Neural progenitor cell (in vitro differentiated cells): ENCODE results near the gene SLC35E4. TPM values are rescaled to one million over a fixed set of nuclear protein-coding genes. Genes with fewer than 3 reads are reported as not detected.

ENCODE experiments used
- DNase-seq: peaks from one replicate; pipeline ENCODE4 v3.0.0-alpha.2; 2016; ENCODE audit warnings: low spot score
- H2AFZ ChIP-seq: fragments of 200-600 bp; sonication (generic); replicated peaks from 2 replicates; pipeline ENCODE4 v1.6.1; 2016; ENCODE audit warnings: antibody characterized with exemption
- H3F3A ChIP-seq: fragments of 200-600 bp; sonication (generic); 2 replicates; pipeline ENCODE4 v1.6.1; 2016; ENCODE audit warnings: antibody characterized with exemption, low read depth
- H3K27ac ChIP-seq: fragments of 200-600 bp; sonication (generic); 2 replicates; pipeline ENCODE4 v1.5.1; 2016; ENCODE audit warnings: mild to moderate bottlenecking
- H3K27me3 ChIP-seq: fragments of 200-600 bp; sonication (generic); 2 replicates; pipeline ENCODE4 v1.6.1; 2016; ENCODE audit warnings: mild to moderate bottlenecking, moderate library complexity
- H3K36me3 ChIP-seq: fragments of 200-600 bp; sonication (generic); 2 replicates; pipeline ENCODE4 v1.5.1; 2016
- H3K4me1 ChIP-seq: fragments of 200-600 bp; sonication (generic); 2 replicates; pipeline ENCODE4 v1.6.1; 2016; ENCODE audit warnings: mixed run types
- H3K4me2 ChIP-seq: fragments of 200-600 bp; sonication (generic); 2 replicates; pipeline ENCODE4 v1.6.1; 2016
- H3K4me3 ChIP-seq: fragments of 200-600 bp; sonication (generic); 2 replicates; pipeline ENCODE4 v1.5.1; 2016
- H3K79me2 ChIP-seq: fragments of 200-600 bp; sonication (generic); 2 replicates; pipeline ENCODE4 v1.6.1; 2016; ENCODE audit warnings: low read depth
- H3K9ac ChIP-seq: fragments of 200-600 bp; sonication (generic); 2 replicates; pipeline ENCODE4 v1.6.1; 2016
- H3K9me3 ChIP-seq: fragments of 200-600 bp; sonication (generic); 2 replicates; pipeline ENCODE4 v1.5.1; 2016; ENCODE audit warnings: low read depth
- H4K20me1 ChIP-seq: fragments of 200-600 bp; sonication (generic); 2 replicates; pipeline ENCODE4 v1.6.1; 2016; ENCODE audit warnings: low read depth
- H3K27ac Mint-ChIP-seq: 3 replicates; pipeline ENCODE4 v1.8.0; 2021; ENCODE audit warnings: mixed read lengths
- H3K27me3 Mint-ChIP-seq: 2 replicates; pipeline ENCODE4 v1.8.0; 2022; ENCODE audit warnings: low read depth, mild to moderate bottlenecking, inconsistent platforms, moderate library complexity, mixed read lengths; ENCODE audit not compliant: insufficient read depth
- H3K36me3 Mint-ChIP-seq: 3 replicates; pipeline ENCODE4 v1.8.0; 2021; ENCODE audit warnings: mixed read lengths
- H3K4me1 Mint-ChIP-seq: 3 replicates; pipeline ENCODE4 v1.8.0; 2021; ENCODE audit warnings: mixed read lengths
- H3K4me3 Mint-ChIP-seq: 3 replicates; pipeline ENCODE4 v1.8.0; 2021; ENCODE audit warnings: mild to moderate bottlenecking, moderate library complexity, mixed read lengths
- H3K9me3 Mint-ChIP-seq: 3 replicates; pipeline ENCODE4 v1.8.0; 2020; ENCODE audit warnings: mixed read lengths
- EZH2 ChIP-seq: fragments of 200-600 bp; sonication (generic); IDR thresholded peaks from 2 replicates; pipeline ENCODE4 v1.6.1; 2017; ENCODE audit warnings: antibody characterized with exemption, mild to moderate bottlenecking, moderate library complexity
- EZH2phosphoT487 ChIP-seq: fragments of 200-600 bp; sonication (generic); IDR thresholded peaks from 2 replicates; pipeline ENCODE4 v1.6.1; 2017; ENCODE audit warnings: antibody characterized with exemption
- total RNA-seq: library from RNA; depleted of rRNA; stranded (reverse); fragments of >200 nt; gene quantifications from 2 replicates; pipeline ENCODE4 v1.2.3, GENCODE V29; 2015; ENCODE audit warnings: low replicate concordance
- TF ChIP-seq, protein P1 (sequence below): fragments of 200-600 bp; sonication (generic); IDR thresholded peaks from 2 replicates; pipeline ENCODE4 v1.5.1; 2017; ENCODE audit warnings: antibody characterized with exemption, mild to moderate bottlenecking

SLC35E4 gene
- total RNA-seq, 1 donor from 2014 or later: 0.36 TPM

DNA sequence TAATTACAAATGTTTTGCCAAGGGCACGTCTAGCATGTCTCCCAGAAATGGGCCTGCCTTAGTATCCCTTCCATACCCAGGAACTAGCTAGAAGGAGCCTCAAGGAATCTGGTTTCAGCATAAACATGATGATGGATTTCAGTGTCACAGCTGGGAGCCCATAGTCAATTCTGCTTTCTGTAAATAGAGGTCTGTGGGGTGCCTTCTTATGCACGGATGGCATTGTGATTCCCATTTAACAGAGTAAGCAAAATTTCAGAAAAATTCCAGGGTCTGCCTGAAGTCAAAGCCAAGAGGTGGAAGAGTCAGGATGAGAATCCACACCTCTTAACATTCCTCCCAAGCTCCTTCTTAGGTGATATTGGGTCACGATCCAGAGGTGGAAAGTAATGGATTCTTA, 20.0 kb downstream of the SLC35E4 start:
- Mint-ChIP-seq H3K27ac (peak overlapping the region; percentile 16), H3K27me3 (peaks cover 2% of the 10 kb centered on the region), H3K4me1 (peaks cover 20% of the 10 kb centered on the region), H3K4me3 (no peak overlapping the region), H3K9me3 (peaks cover 10% of the 10 kb centered on the region), H3K36me3 (peaks cover 16% of the 10 kb centered on the region)
- Histone ChIP-seq H3K36me3 (no peaks in the 10 kb centered on the region), H3K27me3 (no peaks in the 10 kb centered on the region), H3K9me3 (no peaks in the 10 kb centered on the region), H2AFZ (no peak overlapping the region), H3K27ac (no peak overlapping the region), H3K4me1 (peaks cover 9% of the 10 kb centered on the region), H4K20me1 (no peaks in the 10 kb centered on the region), H3K4me2 (no peak overlapping the region), H3K4me3 (no peak overlapping the region), H3K9ac (no peak overlapping the region), H3K79me2 (no peaks in the 10 kb centered on the region), H3F3A (no peaks in the 10 kb centered on the region)
- TF ChIP-seq, protein P1, sequence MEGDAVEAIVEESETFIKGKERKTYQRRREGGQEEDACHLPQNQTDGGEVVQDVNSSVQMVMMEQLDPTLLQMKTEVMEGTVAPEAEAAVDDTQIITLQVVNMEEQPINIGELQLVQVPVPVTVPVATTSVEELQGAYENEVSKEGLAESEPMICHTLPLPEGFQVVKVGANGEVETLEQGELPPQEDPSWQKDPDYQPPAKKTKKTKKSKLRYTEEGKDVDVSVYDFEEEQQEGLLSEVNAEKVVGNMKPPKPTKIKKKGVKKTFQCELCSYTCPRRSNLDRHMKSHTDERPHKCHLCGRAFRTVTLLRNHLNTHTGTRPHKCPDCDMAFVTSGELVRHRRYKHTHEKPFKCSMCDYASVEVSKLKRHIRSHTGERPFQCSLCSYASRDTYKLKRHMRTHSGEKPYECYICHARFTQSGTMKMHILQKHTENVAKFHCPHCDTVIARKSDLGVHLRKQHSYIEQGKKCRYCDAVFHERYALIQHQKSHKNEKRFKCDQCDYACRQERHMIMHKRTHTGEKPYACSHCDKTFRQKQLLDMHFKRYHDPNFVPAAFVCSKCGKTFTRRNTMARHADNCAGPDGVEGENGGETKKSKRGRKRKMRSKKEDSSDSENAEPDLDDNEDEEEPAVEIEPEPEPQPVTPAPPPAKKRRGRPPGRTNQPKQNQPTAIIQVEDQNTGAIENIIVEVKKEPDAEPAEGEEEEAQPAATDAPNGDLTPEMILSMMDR: no peak
- TF ChIP-seq EZH2phosphoT487 (no peak), EZH2 (no peak)
- no peak for DNase-seq

DNA sequence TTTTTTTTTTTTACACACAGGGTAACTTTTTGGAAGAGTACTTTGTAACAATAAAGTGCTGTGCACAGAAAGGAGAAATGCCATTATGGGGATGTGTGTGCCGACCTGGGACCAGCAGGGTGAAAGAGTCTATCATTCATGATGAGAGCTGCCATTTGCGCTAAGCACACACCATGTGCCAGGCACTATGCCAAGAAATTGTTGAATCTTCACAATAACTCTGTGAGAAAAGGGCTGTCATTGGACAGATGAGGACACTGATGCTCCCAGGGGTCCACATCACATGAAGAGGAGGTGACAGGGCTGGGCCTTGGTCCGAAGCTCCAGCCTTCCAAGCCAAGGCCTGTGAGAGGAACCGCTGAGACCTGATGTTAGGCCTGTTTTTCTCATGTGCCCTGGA, 26.5 kb downstream of the SLC35E4 start:
- H3K27me3 ChIP-seq: peaks cover 10% of the 10 kb centered on the region
- Mint-ChIP-seq H3K4me3 (no peak overlapping the region), H3K27ac (no peak overlapping the region), H3K9me3 (peaks cover 2% of the 10 kb centered on the region), H3K36me3 (peaks cover 22% of the 10 kb centered on the region), H3K27me3 (peaks cover 2% of the 10 kb centered on the region), H3K4me1 (peaks cover 7% of the 10 kb centered on the region)
- no peak overlapping the region for H3K9ac ChIP-seq
- DNase-seq: no peak
- no peaks in the 10 kb centered on the region for H3K79me2 ChIP-seq
- H3K4me3 ChIP-seq: no peak overlapping the region
- no peaks in the 10 kb centered on the region for H3K36me3 ChIP-seq
- no peak overlapping the region for H2AFZ ChIP-seq
- TF ChIP-seq, protein P1: no peak
- no peak for TF ChIP-seq EZH2phosphoT487
- no peak for TF ChIP-seq EZH2
- no peaks in the 10 kb centered on the region for H4K20me1 ChIP-seq
- H3F3A ChIP-seq: peaks cover 9% of the 10 kb centered on the region
- H3K9me3 ChIP-seq: no peaks in the 10 kb centered on the region
- no peak overlapping the region for H3K4me2 ChIP-seq
- no peak overlapping the region for H3K27ac ChIP-seq
- H3K4me1 ChIP-seq: peaks cover 5% of the 10 kb centered on the region

DNA sequence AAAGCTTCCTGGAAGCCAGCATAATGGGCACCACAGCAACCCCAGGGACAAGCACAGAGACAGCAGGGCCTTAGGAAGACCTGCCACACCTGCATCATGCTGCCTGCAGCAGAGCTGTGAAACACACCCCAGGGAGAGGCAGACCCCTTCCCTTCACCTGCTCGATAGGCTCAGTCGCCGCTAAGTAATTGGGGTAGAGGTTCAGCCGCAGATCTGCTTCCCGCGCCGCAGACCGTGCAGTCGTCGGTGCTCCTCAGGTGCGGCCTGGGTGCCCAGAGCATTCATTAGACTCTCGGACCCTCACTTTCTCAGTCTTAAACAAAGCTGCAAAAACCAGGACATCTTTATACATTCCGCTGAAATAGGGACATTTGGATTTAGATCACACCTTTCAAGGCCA, 29.2 kb downstream of the SLC35E4 start:
- Histone ChIP-seq H3K79me2 (no peaks in the 10 kb centered on the region), H2AFZ (no peak overlapping the region), H3K27ac (no peak overlapping the region), H3K4me1 (peaks cover 11% of the 10 kb centered on the region), H3K36me3 (no peaks in the 10 kb centered on the region), H3K4me3 (no peak overlapping the region), H3K4me2 (no peak overlapping the region), H3K27me3 (peaks cover 28% of the 10 kb centered on the region), H3F3A (peaks cover 14% of the 10 kb centered on the region), H3K9ac (no peak overlapping the region), H3K9me3 (no peaks in the 10 kb centered on the region), H4K20me1 (no peaks in the 10 kb centered on the region)
- DNase-seq: no peak
- H3K27ac Mint-ChIP-seq: no peak overlapping the region
- peaks cover 13% of the 10 kb centered on the region for H3K4me1 Mint-ChIP-seq
- H3K36me3 Mint-ChIP-seq: peaks cover 14% of the 10 kb centered on the region
- peaks cover 2% of the 10 kb centered on the region for H3K27me3 Mint-ChIP-seq
- TF ChIP-seq, protein P1: no peak
- TF ChIP-seq EZH2 (no peak), EZH2phosphoT487 (no peak)
- no peaks in the 10 kb centered on the region for H3K9me3 Mint-ChIP-seq
- no peak overlapping the region for H3K4me3 Mint-ChIP-seq
